GM21447 (cell line): ENCODE results near the gene SLC2A1.
"Not testable (repeated sequence)": the region's sequence is repeated elsewhere in the genome, so short reads cannot be mapped to it uniquely, and the experiment has no call there.

Source experiments
- ATAC-seq: cut with Tn5 transposase; IDR thresholded peaks from one replicate; pipeline ENCODE4 v1.9.1; 2021; ENCODE audit not compliant: unreplicated experiment

Gene SLC2A1

GRCh38 chr1:42908046-42908445 lies 50.6 kb downstream of the SLC2A1 start:
- no peak for ATAC-seq

- no peak for ATAC-seq
Observed at GRCh38 chr1:42904434-42904833, 54.2 kb downstream of the SLC2A1 start.

- ATAC-seq, result not testable (repeated sequence)
Observed at GRCh38 chr1:42899960-42900359, 58.7 kb downstream of the SLC2A1 start.

DNA sequence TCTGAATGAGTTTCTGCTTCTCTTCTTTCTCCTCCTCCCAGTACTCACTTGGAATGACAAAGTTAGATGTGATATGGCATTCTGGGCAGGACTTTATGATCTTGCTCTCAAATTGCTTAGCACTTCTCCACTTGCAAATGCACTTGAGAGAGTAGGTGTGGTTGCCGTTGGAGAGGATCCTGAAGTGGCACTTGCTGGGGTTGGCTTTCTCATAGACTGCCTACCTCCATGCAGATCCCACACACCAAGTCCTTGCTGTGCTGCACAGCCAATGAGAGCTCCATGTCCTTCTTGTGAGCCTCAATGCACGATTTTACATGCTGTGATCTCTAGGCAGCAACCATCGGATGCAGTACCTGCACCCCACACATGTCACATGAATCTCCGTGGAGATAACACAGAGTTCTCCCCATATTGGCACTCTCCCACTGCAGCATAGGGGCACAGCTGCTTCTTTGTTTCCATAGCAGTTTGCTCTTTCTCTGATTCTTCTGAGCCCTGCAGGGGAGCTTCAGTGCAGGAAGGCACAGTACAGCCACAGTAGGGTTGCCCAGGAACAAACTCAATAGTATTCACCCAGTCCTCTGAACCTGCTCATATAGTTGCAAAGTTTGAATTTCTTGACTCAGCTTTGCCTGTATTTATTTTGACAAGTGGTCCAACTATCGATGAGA lies 67.1 kb downstream of the SLC2A1 start:
- ATAC-seq, result no peak

DNA sequence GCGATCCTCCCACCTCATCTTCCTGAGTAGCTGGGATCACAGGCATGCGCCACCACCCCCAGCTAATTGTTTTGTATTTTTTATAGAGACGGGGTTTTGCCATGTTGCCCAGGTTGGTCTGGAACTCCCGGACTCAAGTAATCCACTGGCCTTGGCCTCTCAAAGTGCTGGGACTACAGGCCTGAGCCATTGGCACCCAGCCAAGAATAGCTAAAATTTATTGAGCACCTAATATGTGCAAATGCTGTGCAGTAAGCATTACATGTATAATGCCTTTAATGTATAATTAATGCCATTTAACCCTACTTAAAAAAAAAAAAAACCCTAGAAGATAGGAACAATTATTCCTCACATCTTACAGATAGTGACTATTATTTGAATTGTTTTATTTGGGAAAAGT lies 69.4 kb downstream of the SLC2A1 start:
- ATAC-seq, result no peak

- ATAC-seq, result no peak
Observed at GRCh38 chr1:42888013-42888633, 70.5 kb downstream of the SLC2A1 start.

DNA sequence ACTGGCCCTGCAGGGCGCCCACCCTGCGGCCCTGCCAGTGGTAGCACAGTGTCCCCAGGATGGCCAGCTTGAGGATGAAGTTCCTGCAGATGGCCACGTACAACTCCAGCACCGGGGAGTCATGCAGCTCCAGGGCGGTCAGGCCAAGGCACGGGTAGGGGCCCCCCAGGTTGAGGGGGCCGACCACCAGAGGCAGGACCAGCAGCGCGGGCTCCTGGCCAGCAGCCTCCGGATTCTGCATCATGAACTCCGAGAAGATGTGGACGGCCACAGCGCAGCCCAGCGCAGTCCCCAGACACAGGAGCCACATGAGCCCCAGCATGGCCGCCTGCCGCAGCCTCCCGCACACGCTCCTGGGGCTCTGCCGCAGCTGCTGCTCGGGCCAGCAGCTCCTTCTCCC lies 71.3 kb downstream of the SLC2A1 start:
- no peak for ATAC-seq

- no peak for ATAC-seq
Observed at GRCh38 chr1:42886800-42887199, 71.9 kb downstream of the SLC2A1 start.

- ATAC-seq, result no peak
Observed at GRCh38 chr1:42886046-42886739, 72.5 kb downstream of the SLC2A1 start.

DNA sequence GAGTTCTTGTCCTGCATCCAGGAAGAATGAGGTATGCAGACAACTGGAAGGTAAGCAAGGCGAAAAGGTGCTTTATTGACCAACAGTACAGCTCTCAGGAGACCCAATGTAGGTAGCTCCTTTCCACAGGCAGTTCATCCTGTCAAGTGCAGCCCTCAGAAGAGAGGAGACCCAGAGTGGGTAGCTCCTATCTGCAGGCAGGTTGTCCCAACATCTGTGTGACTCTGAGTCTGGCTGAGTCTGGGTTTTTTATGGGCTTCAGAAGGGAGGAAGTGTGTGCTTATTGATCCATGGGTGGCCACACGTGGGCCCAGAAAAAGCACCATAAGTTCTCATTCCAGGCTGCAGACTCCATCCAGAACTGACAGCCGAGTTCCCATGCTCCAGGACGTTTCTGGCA lies 78.3 kb downstream of the SLC2A1 start:
- no peak for ATAC-seq

DNA sequence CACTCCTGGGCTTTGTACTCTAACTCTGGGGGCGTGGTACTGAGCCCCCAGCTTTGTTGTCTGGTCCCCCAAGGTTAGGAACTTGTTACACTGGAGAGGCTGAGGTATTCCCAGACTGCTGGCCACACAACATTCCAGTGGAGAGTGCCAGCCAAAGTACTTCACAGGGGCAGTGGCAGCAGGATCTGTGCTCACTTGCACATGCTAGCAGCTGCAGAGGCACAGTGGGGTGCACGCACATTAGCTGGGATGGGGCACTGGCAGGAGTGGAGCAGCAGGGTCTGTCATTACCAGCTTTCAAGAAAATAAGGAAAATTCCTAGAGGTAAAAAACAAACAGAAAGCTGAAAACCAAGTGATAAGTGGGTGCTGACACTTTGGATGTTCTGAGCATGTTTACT lies 81.3 kb downstream of the SLC2A1 start:
- no peak for ATAC-seq

- ATAC-seq, result no peak
Observed at GRCh38 chr1:42876009-42876408, 82.7 kb downstream of the SLC2A1 start.
